K562 (cell line): ENCODE measurements around the gene PDE6B. TPM values are rescaled to one million over a fixed set of nuclear protein-coding genes. Genes with fewer than 3 reads are reported as not detected.

Experiments used
- CAMTA2 ChIP-seq: fragments of 250-450 bp; sonication (Bioruptor Pico); conservative IDR thresholded peaks from 2 replicates; pipeline ENCODE4 v1.5.1; 2022
- polyA plus RNA-seq, 8 experiments: library from polyadenylated mRNA; depleted of rRNA in 4 of 8; stranded (reverse) in 5 of 8; unstranded in 3 of 8; fragments of >200 nt; fragmentation: Nextera tagmentation in 2 of 8; fragmentation: Illumina TruSeq in 1 of 8; extraction: Ambion mirVana in 2 of 8; extraction: Trizol in 1 of 8; gene quantifications; 2 replicates each; pipeline versions ENCODE4 v1.2.1 to v1.2.3, GENCODE V29; 2011 to 2014; ENCODE audit warnings: inconsistent platforms in 1 of 8, missing spikeins in 1 of 8
- total RNA-seq, 7 experiments: library from RNA; depleted of rRNA in 6 of 7; stranded (reverse); fragments of >200 nt in 6 of 7; fragmentation: Illumina TruSeq in 2 of 7; extraction: Trizol in 2 of 7; gene quantifications; 2 replicates each; pipeline versions ENCODE4 v1.2.1 to v1.2.3, GENCODE V29; 2011 to 2021; ENCODE audit warnings: low replicate concordance in 1 of 7
- TF ChIP-seq, protein P1 (sequence below): fragments of 200-600 bp; sonication (generic); IDR thresholded peaks from one replicate; pipeline ENCODE4 v1.6.1; 2012; ENCODE audit warnings: mild to moderate bottlenecking, low read depth, low read length, inconsistent platforms

The PDE6B gene
- total and polyA plus RNA-seq, 9 of the 15 experiments (the other 6 are each of a cell fraction or from before 2014, with no cell fraction given): 0.04 TPM; not detected in 8

DNA sequence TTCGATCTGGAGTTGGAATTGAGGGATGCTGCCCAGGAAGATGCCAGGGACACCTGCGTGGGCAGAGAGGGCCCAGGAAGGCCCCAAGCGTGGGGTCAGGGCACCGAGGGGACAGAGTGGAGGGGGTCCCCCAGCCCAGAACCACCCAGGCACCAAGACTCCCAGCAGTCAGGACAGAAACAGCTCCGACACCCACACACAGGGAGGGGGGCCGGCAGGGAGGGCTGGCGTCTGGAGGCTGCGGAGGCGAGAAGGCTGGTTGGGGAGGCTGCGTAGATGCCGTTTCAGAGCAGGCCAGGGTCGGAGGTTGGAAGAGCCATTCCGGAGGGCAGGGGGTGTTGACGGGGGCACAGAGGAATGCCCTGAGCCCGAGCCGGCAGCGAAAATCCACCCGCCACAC, 25.1 kb downstream of the PDE6B start (continued):
- TF ChIP-seq, protein P1, sequence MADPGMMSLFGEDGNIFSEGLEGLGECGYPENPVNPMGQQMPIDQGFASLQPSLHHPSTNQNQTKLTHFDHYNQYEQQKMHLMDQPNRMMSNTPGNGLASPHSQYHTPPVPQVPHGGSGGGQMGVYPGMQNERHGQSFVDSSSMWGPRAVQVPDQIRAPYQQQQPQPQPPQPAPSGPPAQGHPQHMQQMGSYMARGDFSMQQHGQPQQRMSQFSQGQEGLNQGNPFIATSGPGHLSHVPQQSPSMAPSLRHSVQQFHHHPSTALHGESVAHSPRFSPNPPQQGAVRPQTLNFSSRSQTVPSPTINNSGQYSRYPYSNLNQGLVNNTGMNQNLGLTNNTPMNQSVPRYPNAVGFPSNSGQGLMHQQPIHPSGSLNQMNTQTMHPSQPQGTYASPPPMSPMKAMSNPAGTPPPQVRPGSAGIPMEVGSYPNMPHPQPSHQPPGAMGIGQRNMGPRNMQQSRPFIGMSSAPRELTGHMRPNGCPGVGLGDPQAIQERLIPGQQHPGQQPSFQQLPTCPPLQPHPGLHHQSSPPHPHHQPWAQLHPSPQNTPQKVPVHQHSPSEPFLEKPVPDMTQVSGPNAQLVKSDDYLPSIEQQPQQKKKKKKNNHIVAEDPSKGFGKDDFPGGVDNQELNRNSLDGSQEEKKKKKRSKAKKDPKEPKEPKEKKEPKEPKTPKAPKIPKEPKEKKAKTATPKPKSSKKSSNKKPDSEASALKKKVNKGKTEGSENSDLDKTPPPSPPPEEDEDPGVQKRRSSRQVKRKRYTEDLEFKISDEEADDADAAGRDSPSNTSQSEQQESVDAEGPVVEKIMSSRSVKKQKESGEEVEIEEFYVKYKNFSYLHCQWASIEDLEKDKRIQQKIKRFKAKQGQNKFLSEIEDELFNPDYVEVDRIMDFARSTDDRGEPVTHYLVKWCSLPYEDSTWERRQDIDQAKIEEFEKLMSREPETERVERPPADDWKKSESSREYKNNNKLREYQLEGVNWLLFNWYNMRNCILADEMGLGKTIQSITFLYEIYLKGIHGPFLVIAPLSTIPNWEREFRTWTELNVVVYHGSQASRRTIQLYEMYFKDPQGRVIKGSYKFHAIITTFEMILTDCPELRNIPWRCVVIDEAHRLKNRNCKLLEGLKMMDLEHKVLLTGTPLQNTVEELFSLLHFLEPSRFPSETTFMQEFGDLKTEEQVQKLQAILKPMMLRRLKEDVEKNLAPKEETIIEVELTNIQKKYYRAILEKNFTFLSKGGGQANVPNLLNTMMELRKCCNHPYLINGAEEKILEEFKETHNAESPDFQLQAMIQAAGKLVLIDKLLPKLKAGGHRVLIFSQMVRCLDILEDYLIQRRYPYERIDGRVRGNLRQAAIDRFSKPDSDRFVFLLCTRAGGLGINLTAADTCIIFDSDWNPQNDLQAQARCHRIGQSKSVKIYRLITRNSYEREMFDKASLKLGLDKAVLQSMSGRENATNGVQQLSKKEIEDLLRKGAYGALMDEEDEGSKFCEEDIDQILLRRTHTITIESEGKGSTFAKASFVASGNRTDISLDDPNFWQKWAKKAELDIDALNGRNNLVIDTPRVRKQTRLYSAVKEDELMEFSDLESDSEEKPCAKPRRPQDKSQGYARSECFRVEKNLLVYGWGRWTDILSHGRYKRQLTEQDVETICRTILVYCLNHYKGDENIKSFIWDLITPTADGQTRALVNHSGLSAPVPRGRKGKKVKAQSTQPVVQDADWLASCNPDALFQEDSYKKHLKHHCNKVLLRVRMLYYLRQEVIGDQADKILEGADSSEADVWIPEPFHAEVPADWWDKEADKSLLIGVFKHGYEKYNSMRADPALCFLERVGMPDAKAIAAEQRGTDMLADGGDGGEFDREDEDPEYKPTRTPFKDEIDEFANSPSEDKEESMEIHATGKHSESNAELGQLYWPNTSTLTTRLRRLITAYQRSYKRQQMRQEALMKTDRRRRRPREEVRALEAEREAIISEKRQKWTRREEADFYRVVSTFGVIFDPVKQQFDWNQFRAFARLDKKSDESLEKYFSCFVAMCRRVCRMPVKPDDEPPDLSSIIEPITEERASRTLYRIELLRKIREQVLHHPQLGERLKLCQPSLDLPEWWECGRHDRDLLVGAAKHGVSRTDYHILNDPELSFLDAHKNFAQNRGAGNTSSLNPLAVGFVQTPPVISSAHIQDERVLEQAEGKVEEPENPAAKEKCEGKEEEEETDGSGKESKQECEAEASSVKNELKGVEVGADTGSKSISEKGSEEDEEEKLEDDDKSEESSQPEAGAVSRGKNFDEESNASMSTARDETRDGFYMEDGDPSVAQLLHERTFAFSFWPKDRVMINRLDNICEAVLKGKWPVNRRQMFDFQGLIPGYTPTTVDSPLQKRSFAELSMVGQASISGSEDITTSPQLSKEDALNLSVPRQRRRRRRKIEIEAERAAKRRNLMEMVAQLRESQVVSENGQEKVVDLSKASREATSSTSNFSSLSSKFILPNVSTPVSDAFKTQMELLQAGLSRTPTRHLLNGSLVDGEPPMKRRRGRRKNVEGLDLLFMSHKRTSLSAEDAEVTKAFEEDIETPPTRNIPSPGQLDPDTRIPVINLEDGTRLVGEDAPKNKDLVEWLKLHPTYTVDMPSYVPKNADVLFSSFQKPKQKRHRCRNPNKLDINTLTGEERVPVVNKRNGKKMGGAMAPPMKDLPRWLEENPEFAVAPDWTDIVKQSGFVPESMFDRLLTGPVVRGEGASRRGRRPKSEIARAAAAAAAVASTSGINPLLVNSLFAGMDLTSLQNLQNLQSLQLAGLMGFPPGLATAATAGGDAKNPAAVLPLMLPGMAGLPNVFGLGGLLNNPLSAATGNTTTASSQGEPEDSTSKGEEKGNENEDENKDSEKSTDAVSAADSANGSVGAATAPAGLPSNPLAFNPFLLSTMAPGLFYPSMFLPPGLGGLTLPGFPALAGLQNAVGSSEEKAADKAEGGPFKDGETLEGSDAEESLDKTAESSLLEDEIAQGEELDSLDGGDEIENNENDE: no peak
- TF ChIP-seq CAMTA2 (CRISPR knock-in tag): no peak
